Stimulated activated naive CD8-positive, alpha-beta T cell treated with anti-CD3 and anti-CD28 coated beads, Interleukin-15, amount 100 ng/mL, for 72 hours (primary cell): ENCODE measurements around the gene TIE1.

ENCODE experiments used
- ATAC-seq: fragments of 150-1000 bp; cut with Tn5 transposase; 2 replicates; pipeline ENCODE4 v1.10.0; 2021; ENCODE audit warnings: mild to moderate bottlenecking, moderate library complexity
- DNase-seq, 2 donors: peaks; one replicate each; pipeline ENCODE4 v3.0.0; 2021 to 2022
- H3K27ac Mint-ChIP-seq, 2 donors: one replicate each; pipeline ENCODE4 v1.8.0; 2022; ENCODE audit warnings: mild to moderate bottlenecking in 2 of 2, mixed read lengths in 2 of 2, moderate library complexity in 2 of 2
- H3K27me3 Mint-ChIP-seq: one replicate; pipeline ENCODE4 v1.8.0; 2022; ENCODE audit warnings: mixed read lengths
- H3K4me1 Mint-ChIP-seq: one replicate; pipeline ENCODE4 v1.8.0; 2022; ENCODE audit warnings: mild to moderate bottlenecking, mixed read lengths
- H3K4me3 Mint-ChIP-seq, 2 donors: one replicate each; pipeline ENCODE4 v1.8.0; 2022; ENCODE audit warnings: mild to moderate bottlenecking in 2 of 2, mixed read lengths in 2 of 2, moderate library complexity in 1 of 2
- H3K9me3 Mint-ChIP-seq, 2 donors: one replicate each; pipeline ENCODE4 v1.8.0; 2022; ENCODE audit warnings: mixed read lengths in 2 of 2

Gene TIE1

GRCh38 chr1:43327549-43328292, 26.9 kb downstream of the TIE1 start:
- no peak for DNase-seq
- H3K27ac Mint-ChIP-seq, result no peak overlapping the region
- peaks cover 20 to 27% of the 10 kb centered on the region in 2 donors for H3K9me3 Mint-ChIP-seq
- no peak overlapping the region for H3K4me3 Mint-ChIP-seq
- no peaks in the 10 kb centered on the region for H3K27me3 Mint-ChIP-seq
- peaks cover 23% of the 10 kb centered on the region for H3K4me1 Mint-ChIP-seq
- ATAC-seq, result no peak

GRCh38 chr1:43329995-43330751, 29.4 kb downstream of the TIE1 start:
- H3K4me3 Mint-ChIP-seq, result peak overlapping the region in 1 of 2 donors; percentile 57
- H3K27me3 Mint-ChIP-seq, result no peaks in the 10 kb centered on the region
- peak; percentile 30 to 49 for DNase-seq
- peak; percentile 95 for ATAC-seq
- peaks cover 8 to 16% of the 10 kb centered on the region in 2 donors for H3K9me3 Mint-ChIP-seq
- H3K4me1 Mint-ChIP-seq, result peaks cover 23% of the 10 kb centered on the region
- H3K27ac Mint-ChIP-seq, result peak overlapping the region; percentile 60 to 72

GRCh38 chr1:43331688-43332087, 30.9 kb downstream of the TIE1 start:
- H3K4me3 Mint-ChIP-seq, result no peak overlapping the region

GRCh38 chr1:43334453-43335205, 33.8 kb downstream of the TIE1 start:
- Mint-ChIP-seq H3K9me3 (no peaks in the 10 kb centered on the region), H3K4me1 (peaks cover 13% of the 10 kb centered on the region), H3K27ac (peak overlapping the region in 1 of 2 donors; percentile 28), H3K27me3 (no peaks in the 10 kb centered on the region), H3K4me3 (no peak overlapping the region)
- no peak for ATAC-seq
- DNase-seq, result no peak

More at GRCh38 chr1:43331688-43332087, 30.9 kb downstream of the TIE1 start:
- H3K9me3 Mint-ChIP-seq, result peaks cover 0 to 11% of the 10 kb centered on the region in 2 donors
- ATAC-seq (no peak), DNase-seq (no peak)
- no peaks in the 10 kb centered on the region for H3K27me3 Mint-ChIP-seq
- H3K4me1 Mint-ChIP-seq, result peaks cover 23% of the 10 kb centered on the region
- no peak overlapping the region for H3K27ac Mint-ChIP-seq

GRCh38 chr1:43337588-43337987, 36.8 kb downstream of the TIE1 start, which contains the start of gene MPL:
MPL (plus strand) TSS chr1:43337818; CDS start chr1:43337849, 31 bp downstream.
- Mint-ChIP-seq H3K9me3 (no peaks in the 10 kb centered on the region), H3K4me1 (no peaks in the 10 kb centered on the region), H3K4me3 (no peak within 1 kb of the TSS), H3K27ac (peak within 1 kb of the TSS; percentile 29 to 42), H3K27me3 (no peaks in the 10 kb centered on the region)
- DNase-seq (no peak), ATAC-seq (peak; percentile 39)

GRCh38 chr1:43338001-43338400, 37.2 kb downstream of the TIE1 start:
- Mint-ChIP-seq H3K27me3 (no peaks in the 10 kb centered on the region), H3K4me1 (no peaks in the 10 kb centered on the region), H3K27ac (peak overlapping the region in 1 of 2 donors; percentile 29), H3K9me3 (no peaks in the 10 kb centered on the region), H3K4me3 (no peak overlapping the region)
- ATAC-seq (no peak), DNase-seq (no peak)

DNA sequence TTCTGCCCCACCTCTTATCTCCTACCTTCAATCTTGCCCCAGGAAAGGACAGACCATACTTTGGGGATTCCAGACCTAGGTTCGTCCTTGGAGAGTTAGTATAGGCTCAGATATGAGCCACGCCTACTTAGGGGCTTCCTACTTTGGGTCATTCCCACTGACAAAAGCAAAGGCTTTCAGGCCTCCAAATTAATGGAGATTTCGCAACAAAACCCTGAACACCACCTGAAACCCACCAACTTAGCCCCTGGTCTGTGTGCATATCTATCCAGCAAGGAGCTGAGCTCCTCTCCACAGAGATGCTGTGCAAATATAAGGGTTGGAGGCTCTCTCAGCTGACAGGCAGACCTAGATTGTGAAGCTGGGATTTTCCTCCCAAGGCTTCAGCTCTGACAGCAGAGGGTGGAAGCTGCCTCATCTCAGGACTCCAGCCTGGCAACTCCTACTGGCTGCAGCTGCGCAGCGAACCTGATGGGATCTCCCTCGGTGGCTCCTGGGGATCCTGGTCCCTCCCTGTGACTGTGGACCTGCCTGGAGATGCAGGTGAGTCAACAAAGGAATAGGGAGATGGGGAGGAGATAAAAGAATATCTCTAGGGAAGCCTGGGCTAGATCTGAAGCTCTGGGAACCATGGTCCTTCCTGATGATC, 38.9 kb downstream of the TIE1 start:
- no peak for ATAC-seq
- Mint-ChIP-seq H3K4me1 (no peaks in the 10 kb centered on the region), H3K27me3 (no peaks in the 10 kb centered on the region), H3K9me3 (no peaks in the 10 kb centered on the region), H3K4me3 (no peak overlapping the region), H3K27ac (no peak overlapping the region)
- no peak for DNase-seq

GRCh38 chr1:43340559-43340958, 39.8 kb downstream of the TIE1 start:
- no peaks in the 10 kb centered on the region for H3K9me3 Mint-ChIP-seq
- H3K4me1 Mint-ChIP-seq, result no peaks in the 10 kb centered on the region
- no peak for ATAC-seq
- H3K4me3 Mint-ChIP-seq, result no peak overlapping the region
- DNase-seq, result no peak
- H3K27me3 Mint-ChIP-seq, result no peaks in the 10 kb centered on the region
- no peak overlapping the region for H3K27ac Mint-ChIP-seq

DNA sequence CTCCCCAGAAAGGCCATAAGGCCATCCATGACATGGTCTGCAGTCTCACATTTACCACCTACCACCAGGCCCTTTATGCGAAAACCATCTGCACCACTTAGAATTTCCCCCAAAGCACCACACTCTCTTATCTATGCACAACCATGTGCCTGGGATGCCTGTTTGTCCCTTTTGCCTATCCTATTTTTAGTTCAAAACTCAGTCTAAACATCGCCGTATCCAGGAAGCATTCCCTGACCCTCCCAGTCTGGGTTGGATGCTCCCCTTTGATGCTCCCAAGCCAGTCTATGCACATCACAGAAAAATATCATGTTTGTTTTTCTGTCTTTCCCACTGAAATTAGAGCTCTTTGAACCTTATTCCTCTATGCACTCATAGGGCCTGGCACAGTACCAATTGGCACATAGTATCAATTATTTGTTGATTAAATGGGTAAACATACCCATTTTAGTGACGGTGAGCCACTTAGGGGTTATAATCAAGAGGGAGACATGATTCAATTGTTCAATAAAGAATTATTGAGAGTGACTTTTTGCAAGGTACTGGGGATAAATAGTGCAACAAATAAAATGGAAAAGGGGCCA, 43.6 kb downstream of the TIE1 start:
- H3K4me3 Mint-ChIP-seq, result no peak overlapping the region
- ATAC-seq, result no peak
- H3K9me3 Mint-ChIP-seq, result no peaks in the 10 kb centered on the region
- no peak overlapping the region for H3K27ac Mint-ChIP-seq
- H3K4me1 Mint-ChIP-seq, result peaks cover 8% of the 10 kb centered on the region
- no peak for DNase-seq
- H3K27me3 Mint-ChIP-seq, result no peaks in the 10 kb centered on the region

GRCh38 chr1:43345120-43345519, 44.3 kb downstream of the TIE1 start:
- no peak overlapping the region for H3K4me3 Mint-ChIP-seq
- no peak overlapping the region for H3K27ac Mint-ChIP-seq
- no peaks in the 10 kb centered on the region for H3K27me3 Mint-ChIP-seq
- ATAC-seq (no peak), DNase-seq (no peak)
- peaks cover 15% of the 10 kb centered on the region for H3K4me1 Mint-ChIP-seq
- no peaks in the 10 kb centered on the region for H3K9me3 Mint-ChIP-seq

DNA sequence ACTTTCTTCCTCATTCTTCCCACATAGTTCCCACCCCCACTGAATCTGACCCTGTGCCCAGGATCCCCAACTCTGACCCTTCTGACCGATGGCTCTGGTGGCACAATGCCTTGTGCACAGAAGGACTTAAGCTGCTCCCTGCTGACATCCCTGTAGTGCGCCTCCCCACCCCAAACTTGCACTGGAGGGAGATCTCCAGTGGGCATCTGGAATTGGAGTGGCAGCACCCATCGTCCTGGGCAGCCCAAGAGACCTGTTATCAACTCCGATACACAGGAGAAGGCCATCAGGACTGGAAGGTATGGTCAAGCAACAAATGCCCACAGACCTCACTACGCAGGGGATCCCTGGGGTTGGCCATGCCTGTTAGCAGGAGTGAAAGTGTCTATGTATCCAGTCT, 45.9 kb downstream of the TIE1 start:
- peaks cover 16% of the 10 kb centered on the region for H3K4me1 Mint-ChIP-seq
- H3K27me3 Mint-ChIP-seq, result no peaks in the 10 kb centered on the region
- H3K9me3 Mint-ChIP-seq, result no peaks in the 10 kb centered on the region
- ATAC-seq (no peak), DNase-seq (no peak)
- H3K27ac Mint-ChIP-seq, result no peak overlapping the region
- no peak overlapping the region for H3K4me3 Mint-ChIP-seq

DNA sequence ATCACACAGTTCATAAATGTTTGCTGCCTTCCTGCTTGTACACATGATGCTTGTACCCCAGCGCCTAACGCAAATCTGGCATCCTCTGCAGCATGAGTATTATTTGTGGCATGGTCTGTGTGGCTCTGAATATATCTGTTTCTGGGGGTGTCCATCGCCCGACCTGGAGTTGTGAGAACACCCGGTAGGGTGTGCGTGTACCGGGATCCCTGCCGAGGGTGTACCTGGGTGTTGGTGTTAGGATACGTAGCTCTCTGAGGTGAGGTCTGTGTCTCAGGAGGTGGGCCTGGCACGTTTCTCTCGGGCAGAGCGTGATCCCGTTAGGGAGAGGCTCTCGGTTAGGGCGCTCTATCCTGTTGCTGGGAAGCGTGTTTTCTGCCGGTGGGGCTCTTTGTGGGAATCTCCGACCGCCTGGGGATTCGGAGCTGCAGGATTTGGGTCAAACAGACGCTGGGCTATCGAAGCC, 47.6 kb downstream of the TIE1 start:
- Mint-ChIP-seq H3K4me3 (peak overlapping the region; percentile 14 to 51), H3K4me1 (peaks cover 16% of the 10 kb centered on the region), H3K27me3 (no peaks in the 10 kb centered on the region), H3K27ac (no peak overlapping the region), H3K9me3 (no peaks in the 10 kb centered on the region)
- DNase-seq, result no peak
- no peak for ATAC-seq

DNA sequence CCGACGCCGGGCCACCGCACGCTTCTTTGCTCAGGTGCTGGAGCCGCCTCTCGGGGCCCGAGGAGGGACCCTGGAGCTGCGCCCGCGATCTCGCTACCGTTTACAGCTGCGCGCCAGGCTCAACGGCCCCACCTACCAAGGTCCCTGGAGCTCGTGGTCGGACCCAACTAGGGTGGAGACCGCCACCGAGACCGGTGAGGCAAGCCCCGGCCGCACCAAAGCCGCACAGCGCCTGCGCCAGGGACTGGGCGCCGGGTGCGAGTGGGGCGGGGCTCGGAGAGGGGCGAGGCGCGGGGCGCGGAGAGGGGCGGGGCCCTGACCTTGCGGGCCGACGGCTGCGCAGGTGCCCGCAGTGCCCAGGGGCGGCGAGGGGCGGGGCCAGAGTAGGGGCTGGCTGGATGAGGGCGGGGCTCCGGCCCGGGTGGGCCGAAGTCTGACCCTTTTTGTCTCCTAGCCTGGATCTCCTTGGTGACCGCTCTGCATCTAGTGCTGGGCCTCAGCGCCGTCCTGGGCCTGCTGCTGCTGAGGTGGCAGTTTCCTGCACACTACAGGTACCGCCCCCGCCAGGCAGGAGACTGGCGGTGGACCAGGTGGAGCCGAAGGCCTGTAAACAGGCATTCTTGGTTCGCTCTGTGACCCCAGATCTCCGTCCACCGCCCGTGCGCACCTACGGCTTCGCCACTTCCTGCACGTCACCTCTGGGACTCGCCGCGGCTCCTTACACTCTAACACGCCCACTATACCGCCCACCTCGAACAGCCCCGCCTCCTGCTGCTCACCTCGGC, 48.2 kb downstream of the TIE1 start:
- H3K27me3 Mint-ChIP-seq, result no peaks in the 10 kb centered on the region

DNA sequence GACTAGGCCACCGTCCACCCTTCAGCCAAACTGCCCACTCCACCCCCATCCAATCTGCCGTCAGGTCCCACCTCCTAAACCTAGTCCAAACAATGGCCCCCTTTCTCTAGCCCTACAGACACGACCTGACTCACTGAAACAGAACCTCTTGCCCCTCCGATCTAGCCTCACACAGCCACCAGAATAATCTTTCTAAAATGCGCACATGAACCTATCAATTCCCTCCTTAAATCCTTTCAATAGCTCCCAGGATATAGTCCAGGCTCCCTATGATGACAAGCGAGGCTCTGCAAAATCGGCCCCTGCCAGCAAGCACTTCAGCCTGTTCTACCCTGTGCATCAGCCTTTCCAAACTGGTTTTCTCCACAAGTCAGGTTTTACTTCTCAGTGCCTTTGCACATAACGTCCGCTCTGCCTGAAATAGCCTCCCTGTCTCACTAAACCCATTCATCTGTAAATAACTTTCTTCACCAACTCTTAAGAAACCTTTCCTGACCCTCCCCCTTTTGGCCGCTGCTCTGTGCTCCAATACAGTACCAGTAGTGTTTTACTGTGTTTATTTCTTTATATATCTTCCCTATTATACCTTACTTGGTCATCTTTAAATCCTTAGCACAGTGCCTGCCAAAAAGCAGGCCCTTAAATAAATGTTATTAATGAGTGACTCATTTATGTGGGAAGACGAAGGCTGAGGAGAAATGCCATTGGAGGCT, 49.0 kb downstream of the TIE1 start:
- peak overlapping the region; percentile 53 to 59 for H3K4me3 Mint-ChIP-seq
- H3K27ac Mint-ChIP-seq, result peak overlapping the region; percentile 63 to 94
- DNase-seq (no peak), ATAC-seq (no peak)
- H3K4me1 Mint-ChIP-seq, result peaks cover 16% of the 10 kb centered on the region
- no peaks in the 10 kb centered on the region for H3K27me3 Mint-ChIP-seq
- H3K9me3 Mint-ChIP-seq, result no peaks in the 10 kb centered on the region

More for the DNA sequence above, 48.2 kb downstream of the TIE1 start:
- H3K4me1 Mint-ChIP-seq, result peaks cover 16% of the 10 kb centered on the region
- peak overlapping the region; percentile 53 to 59 for H3K4me3 Mint-ChIP-seq
- peak overlapping the region; percentile 59 to 94 for H3K27ac Mint-ChIP-seq
- peak; percentile 55 to 61 for DNase-seq
- peak; percentile 83 for ATAC-seq
- H3K9me3 Mint-ChIP-seq, result no peaks in the 10 kb centered on the region
